IMR-90 (cell line): ENCODE results near the gene LHFPL6. TPM values are rescaled to one million over a fixed set of nuclear protein-coding genes. Genes with fewer than 3 reads are reported as not detected.

Experiments
- ATAC-seq: fragments of 200-7000 bp; cut with Tn5 transposase; 2 replicates; pipeline ENCODE4 v1.9.1; 2020; ENCODE audit warnings: low read depth, mild to moderate bottlenecking, moderate library complexity
- BruUV-seq: library from RNA; stranded (reverse); fragments of 400-500 nt; replicated peaks from 2 replicates; lab custom pipeline; 2021; lab: Mats Ljungman, UMichigan
- CTCF ChIA-PET: fragments of 300-600 bp; formaldehyde crosslinking; extraction: SDS; loops from one replicate; lab custom pipeline; 2021; ENCODE audit warnings: antibody characterized with exemption; lab: Yijun Ruan, JAX
- POLR2A ChIA-PET: fragments of 300-600 bp; sonication (Branson Sonifier 250); formaldehyde crosslinking; loops from one replicate; lab custom pipeline; 2022; ENCODE audit warnings: antibody characterized with exemption; ENCODE audit not compliant: unreplicated experiment; lab: Charles Lee
- DNase-seq: peaks from one replicate; pipeline ENCODE4 v3.0.0; 2013
- H2AFZ ChIP-seq: replicated peaks from 2 replicates; pipeline ENCODE3; 2013; ENCODE audit warnings: low read length, mild to moderate bottlenecking; ENCODE audit not compliant: poor library complexity
- H2AK5ac ChIP-seq: 2 replicates; pipeline ENCODE4 v1.6.1; 2013; ENCODE audit warnings: low read depth, low read length, inconsistent platforms
- H2AK9ac ChIP-seq: replicated peaks from 2 replicates; pipeline ENCODE3; 2013; ENCODE audit warnings: mild to moderate bottlenecking, low read depth, low read length, moderate library complexity; ENCODE audit not compliant: poor library complexity
- H2BK120ac ChIP-seq: 2 replicates; pipeline ENCODE4 v1.6.1; 2013; ENCODE audit warnings: low read depth, low read length, inconsistent platforms
- H2BK15ac ChIP-seq: 3 replicates; pipeline ENCODE4 v1.6.1; 2013; ENCODE audit warnings: low read depth, low read length, inconsistent platforms
- H2BK20ac ChIP-seq: 2 replicates; pipeline ENCODE4 v1.6.1; 2013; ENCODE audit warnings: low read depth, mild to moderate bottlenecking, inconsistent platforms, low read length, moderate library complexity
- H2BK5ac ChIP-seq: 2 replicates; pipeline ENCODE4 v1.6.1; 2013; ENCODE audit warnings: mild to moderate bottlenecking, low read depth, low read length, inconsistent platforms; ENCODE audit not compliant: poor library complexity, severe bottlenecking
- H3K14ac ChIP-seq: replicated peaks from 2 replicates; pipeline ENCODE4 v1.6.1; 2013; ENCODE audit warnings: low read depth, low read length, inconsistent platforms
- H3K18ac ChIP-seq: 2 replicates; pipeline ENCODE4 v1.6.1; 2013; ENCODE audit warnings: low read depth, low read length, control low read depth
- H3K23ac ChIP-seq: 2 replicates; pipeline ENCODE4 v1.6.1; 2013; ENCODE audit warnings: low read depth, low read length, inconsistent platforms
- H3K27ac ChIP-seq: 2 replicates; pipeline ENCODE4 v1.5.1; 2013; ENCODE audit warnings: mild to moderate bottlenecking, control low read depth, low read length; ENCODE audit not compliant: insufficient read depth
- H3K27me3 ChIP-seq: 2 replicates; pipeline ENCODE4 v1.6.1; 2013; ENCODE audit warnings: low read length; ENCODE audit not compliant: control insufficient read depth, insufficient read depth
- H3K36me3 ChIP-seq: 2 replicates; pipeline ENCODE4 v1.6.1; 2013; ENCODE audit warnings: low read length, mixed read lengths; ENCODE audit not compliant: control insufficient read depth, insufficient read depth
- H3K4ac ChIP-seq: 2 replicates; pipeline ENCODE4 v1.6.1; 2013; ENCODE audit warnings: low read depth, low read length, inconsistent platforms
- H3K4me1 ChIP-seq: 2 replicates; pipeline ENCODE4 v1.6.1; 2013; ENCODE audit warnings: low read length, mixed read lengths; ENCODE audit not compliant: control insufficient read depth, insufficient read depth
- H3K4me2 ChIP-seq: 2 replicates; pipeline ENCODE4 v1.6.1; 2013; ENCODE audit warnings: low read depth, mild to moderate bottlenecking, control low read depth, low read length, moderate library complexity
- H3K4me3 ChIP-seq: 2 replicates; pipeline ENCODE4 v1.5.1; 2013; ENCODE audit warnings: low read depth, mild to moderate bottlenecking, control low read depth, low read length, moderate library complexity; ENCODE audit not compliant: insufficient read depth
- H3K56ac ChIP-seq: 2 replicates; pipeline ENCODE4 v1.6.1; 2013; ENCODE audit warnings: low read length, inconsistent platforms; ENCODE audit not compliant: insufficient read depth; ENCODE audit errors: extremely low read depth
- H3K79me1 ChIP-seq, 2 experiments: 2 replicates each; pipeline ENCODE4 v1.6.1; 2013; ENCODE audit warnings: low read length in 2 of 2, inconsistent platforms in 1 of 2, low read depth in 1 of 2
- H3K9ac ChIP-seq: 2 replicates; pipeline ENCODE4 v1.6.1; 2013; ENCODE audit warnings: low read depth, low read length, control low read depth
- H3K9me1 ChIP-seq: 2 replicates; pipeline ENCODE4 v1.6.1; 2013; ENCODE audit warnings: low read length, inconsistent platforms; ENCODE audit not compliant: insufficient read depth
- H3K9me3 ChIP-seq: 2 replicates; pipeline ENCODE4 v1.6.1; 2013; ENCODE audit warnings: low read length; ENCODE audit not compliant: control insufficient read depth, insufficient read depth
- H4K20me1 ChIP-seq: 2 replicates; pipeline ENCODE4 v1.6.1; 2013; ENCODE audit warnings: low read length, inconsistent platforms; ENCODE audit not compliant: insufficient read depth
- H4K5ac ChIP-seq: 2 replicates; pipeline ENCODE4 v1.6.1; 2013; ENCODE audit warnings: mild to moderate bottlenecking, low read depth, low read length, control low read depth
- H4K8ac ChIP-seq, 2 experiments: 2 replicates each; pipeline ENCODE4 v1.6.1; 2013; ENCODE audit warnings: low read depth in 2 of 2, low read length in 2 of 2, control low read depth in 1 of 2, inconsistent platforms in 1 of 2
- H4K91ac ChIP-seq: 2 replicates; pipeline ENCODE4 v1.6.1; 2013; ENCODE audit warnings: low read depth, low read length, inconsistent platforms; ENCODE audit not compliant: insufficient read depth
- CEBPB ChIP-seq: IDR thresholded peaks from 2 replicates; pipeline ENCODE4 v1.6.1; 2012; ENCODE audit warnings: low read depth, low read length, improper control_type of control experiment
- NFE2L2 ChIP-seq: fragments of 150-350 bp; IDR thresholded peaks from 2 replicates; pipeline ENCODE4 v1.6.1; 2016; ENCODE audit warnings: low read depth, mild to moderate bottlenecking, low read length
- POLR2A ChIP-seq: IDR thresholded peaks from 2 replicates; pipeline ENCODE4 v1.6.1; 2012; ENCODE audit warnings: mild to moderate bottlenecking, low read depth, low read length
- SMC3 ChIP-seq: fragments of 150-350 bp; IDR thresholded peaks from 2 replicates; pipeline ENCODE4 v1.6.1; 2016; ENCODE audit warnings: low read depth, mild to moderate bottlenecking, antibody characterized with exemption, low read length, moderate library complexity
- WGBS, 2 experiments: methylation state at CpG; one replicate each; pipeline versions ENCODE4 v1.1.5 to v1.1.7; 2013; ENCODE audit warnings: missing lambda C conversion rate in 2 of 2; ENCODE audit not compliant: insufficient read length in 1 of 2; ENCODE audit errors: extremely low coverage in 2 of 2; 5-methylcytosine and 5-hydroxymethylcytosine counted together
- dilution Hi-C: fragments of 300-500 bp; cut with HindIII; formaldehyde crosslinking; loops from one replicate; pipeline ENCODE4 v1.14.3; 2018; ENCODE audit warnings: low sequenced_read_pairs; ENCODE audit not compliant: unreplicated experiment
- in situ Hi-C: fragments of 300-500 bp; cut with MboI; formaldehyde crosslinking; loops from 3 replicates; pipeline ENCODE4 v1.14.3; 2019; ENCODE audit warnings: low sequenced_read_pairs, inconsistent platforms, mixed read lengths
- intact Hi-C: fragments of 100-400 bp; cut with micrococcal nuclease; formaldehyde crosslinking; loops from 2 replicates; pipeline ENCODE4 v1.10.0; 2022
- polyA plus RNA-seq, 3 experiments: library from polyadenylated mRNA; depleted of rRNA; stranded (reverse); fragments of >200 nt; gene quantifications; 2 replicates each; pipeline ENCODE4 v1.2.3, GENCODE V29; 2012; ENCODE audit warnings: low replicate concordance in 1 of 3
- total RNA-seq: library from RNA; depleted of rRNA; stranded (reverse); fragments of >200 nt; gene quantifications from 2 replicates; pipeline ENCODE4 v1.2.3, GENCODE V29; 2012
- TF ChIP-seq, protein P1 (sequence below): conservative IDR thresholded peaks from 2 replicates; pipeline ENCODE4 v1.5.1; 2012; ENCODE audit warnings: mild to moderate bottlenecking, low read depth, low read length, improper control_type of control experiment

LHFPL6 gene
- total and polyA plus RNA-seq, 2 of the 4 experiments (the other 2 are of a cell fraction), result 24.7 to 36.1 TPM

DNA sequence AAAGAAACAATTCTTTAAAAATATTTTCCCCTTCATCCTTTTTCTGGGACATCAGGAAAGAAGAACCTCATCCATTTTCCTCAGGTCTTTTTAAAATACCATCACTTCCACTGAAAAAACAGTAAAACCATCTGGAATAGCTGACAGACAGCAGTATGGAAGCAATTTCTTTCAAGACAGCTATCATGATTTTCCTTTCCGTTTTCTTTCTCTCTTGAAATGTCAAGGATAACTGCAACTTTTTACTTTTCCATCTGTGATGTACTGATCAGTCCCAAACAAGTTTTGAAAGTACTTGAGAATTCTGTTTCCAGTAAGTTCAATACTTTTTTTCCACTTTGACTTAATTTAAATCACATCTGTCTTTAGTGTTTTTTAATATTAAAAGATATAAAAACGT, 211.2 kb downstream of the LHFPL6 start:
- H4K20me1 ChIP-seq, result peaks cover 3% of the 10 kb centered on the region
- in situ Hi-C loops (no loop called here), intact Hi-C loops (no loop called here), dilution Hi-C loops (no loop called here)
- no peak overlapping the region for H3K56ac ChIP-seq
- ChIA-PET POLR2A (no interaction called here), CTCF (interaction anchor here (0.6 to 1.5 kb wide), 2 partner anchors 134 to 220 kb away, joined by 3 to 4 read pairs; no protein-coding TSS in a partner anchor)
- H3K18ac ChIP-seq, result no peak overlapping the region
- no peak overlapping the region for H2BK5ac ChIP-seq
- no TSS peak for BruUV-seq
- H3K27ac ChIP-seq, result no peak overlapping the region
- no peak overlapping the region for H3K9ac ChIP-seq
- no peaks in the 10 kb centered on the region for H3K36me3 ChIP-seq
- TF ChIP-seq, protein P1, sequence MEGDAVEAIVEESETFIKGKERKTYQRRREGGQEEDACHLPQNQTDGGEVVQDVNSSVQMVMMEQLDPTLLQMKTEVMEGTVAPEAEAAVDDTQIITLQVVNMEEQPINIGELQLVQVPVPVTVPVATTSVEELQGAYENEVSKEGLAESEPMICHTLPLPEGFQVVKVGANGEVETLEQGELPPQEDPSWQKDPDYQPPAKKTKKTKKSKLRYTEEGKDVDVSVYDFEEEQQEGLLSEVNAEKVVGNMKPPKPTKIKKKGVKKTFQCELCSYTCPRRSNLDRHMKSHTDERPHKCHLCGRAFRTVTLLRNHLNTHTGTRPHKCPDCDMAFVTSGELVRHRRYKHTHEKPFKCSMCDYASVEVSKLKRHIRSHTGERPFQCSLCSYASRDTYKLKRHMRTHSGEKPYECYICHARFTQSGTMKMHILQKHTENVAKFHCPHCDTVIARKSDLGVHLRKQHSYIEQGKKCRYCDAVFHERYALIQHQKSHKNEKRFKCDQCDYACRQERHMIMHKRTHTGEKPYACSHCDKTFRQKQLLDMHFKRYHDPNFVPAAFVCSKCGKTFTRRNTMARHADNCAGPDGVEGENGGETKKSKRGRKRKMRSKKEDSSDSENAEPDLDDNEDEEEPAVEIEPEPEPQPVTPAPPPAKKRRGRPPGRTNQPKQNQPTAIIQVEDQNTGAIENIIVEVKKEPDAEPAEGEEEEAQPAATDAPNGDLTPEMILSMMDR, result no peak
- TF ChIP-seq POLR2A (no peak), CEBPB (no peak), SMC3 (no peak), NFE2L2 (no peak)
- H4K8ac ChIP-seq, result no peak overlapping the region
- H3K4me1 ChIP-seq, result no peaks in the 10 kb centered on the region
- H2BK20ac ChIP-seq, result no peak overlapping the region
- H3K9me1 ChIP-seq, result peaks cover 4% of the 10 kb centered on the region; the same call in 1 of the 2 replicates
- H2AK5ac ChIP-seq, result no peak overlapping the region
- H4K5ac ChIP-seq, result no peak overlapping the region
- no peak overlapping the region for H2BK15ac ChIP-seq
- H3K23ac ChIP-seq, result no peak overlapping the region
- DNase-seq (no peak), ATAC-seq (no peak)
- H2AK9ac ChIP-seq, result no peak overlapping the region
- H3K4ac ChIP-seq, result no peak overlapping the region
- no peak overlapping the region for H3K14ac ChIP-seq
- H3K27me3 ChIP-seq, result no peaks in the 10 kb centered on the region
- WGBS, 2 experiments, result no CpG with 5 or more reads among the region's 2 CpGs
- H2BK120ac ChIP-seq, result no peak overlapping the region
- no peaks in the 10 kb centered on the region for H3K9me3 ChIP-seq
- no peak overlapping the region for H3K4me2 ChIP-seq
- no peak overlapping the region for H4K91ac ChIP-seq
- H2AFZ ChIP-seq, result no peak overlapping the region
- H3K79me1 ChIP-seq, result peaks cover 6 to 9% of the 10 kb centered on the region in 2 experiments; a peak in 3 of 4 replicates
- no peak overlapping the region for H3K4me3 ChIP-seq
